ENCODE data around the gene KRTAP10-5. TPM values are rescaled to one million over a fixed set of nuclear protein-coding genes. Genes with fewer than 3 reads are reported as not detected.
"Not testable (repeated sequence)": the region's sequence is repeated elsewhere in the genome, so short reads cannot be mapped to it uniquely, and the experiment has no call there.

Gene KRTAP10-5
- polyA plus RNA-seq, 1 donor (not counting 4 experiments of a cell fraction or from before 2014, with no cell fraction given), result not detected

DNA sequence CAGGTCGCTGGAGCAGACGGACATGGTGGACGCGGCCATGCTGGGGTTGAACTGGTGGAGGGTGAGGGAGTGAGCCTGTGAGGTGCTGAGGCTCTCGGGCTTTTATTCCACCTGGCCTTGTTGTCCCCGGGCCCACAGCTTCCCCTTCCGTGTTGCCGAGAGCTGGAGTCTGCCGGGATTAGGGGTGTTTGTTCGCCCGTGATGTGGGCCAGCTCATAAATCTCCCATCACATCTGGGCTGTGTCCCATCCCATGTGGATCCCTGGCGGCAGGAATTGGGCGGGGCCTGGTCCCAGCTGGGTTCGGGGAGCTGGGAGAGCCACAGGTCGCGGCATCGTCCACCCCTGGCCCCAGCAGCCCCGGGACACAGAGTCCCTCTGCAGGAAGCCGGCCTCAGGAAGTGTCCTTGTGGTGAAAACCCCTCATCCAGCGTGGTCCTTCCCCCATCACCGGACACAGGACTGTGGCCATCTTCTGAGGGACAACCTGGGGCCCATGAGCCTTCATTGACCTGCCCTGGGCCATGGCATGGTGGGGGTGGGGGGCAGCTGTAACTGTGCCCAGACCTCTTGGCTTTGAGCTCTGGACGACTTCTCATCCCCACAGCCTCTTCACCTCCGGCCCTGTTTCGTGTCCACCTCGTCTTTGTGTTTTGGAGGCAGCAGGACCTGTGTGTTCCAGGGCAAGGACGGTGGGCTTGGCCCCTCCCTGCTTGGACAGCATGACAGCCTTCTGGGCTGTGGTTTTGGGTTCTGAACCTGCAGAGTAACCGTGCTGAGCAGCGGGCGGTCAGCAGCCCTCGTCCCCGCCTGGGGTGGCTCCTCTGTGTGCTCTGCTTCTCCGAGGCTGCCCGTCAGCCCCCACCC, 12.3 kb upstream of the KRTAP10-5 start, which contains the start of gene KRTAP10-6:
KRTAP10-6 (minus strand) TSS at position 60 of the 866 bp plus-strand sequence; CDS start at position 39, 21 bp downstream.
- peak within 1 kb of the TSS; percentile 41 for H3K4me2 ChIP-seq (ENCODE audit: control insufficient read depth, extremely low read depth, insufficient read depth, low read depth, low read length)
- H3K4me3 ChIP-seq (ENCODE audit: control insufficient read depth in 2 of 3, extremely low read depth in 1 of 3, insufficient read depth in 2 of 3, low read depth in 1 of 3, low read length in 3 of 3), result no peak within 1 kb of the TSS
- no peaks in the 10 kb centered on the region for H3K79me2 ChIP-seq (ENCODE audit: control insufficient read depth, insufficient read depth, low read length)
- no peaks in the 10 kb centered on the region for H4K20me1 ChIP-seq (ENCODE audit: control insufficient read depth, extremely low read depth, insufficient read depth, low read length)
- H3K27me3 ChIP-seq (ENCODE audit: control insufficient read depth, extremely low read depth, insufficient read depth, low read length), result no peaks in the 10 kb centered on the region
- TF ChIP-seq, protein P1, sequence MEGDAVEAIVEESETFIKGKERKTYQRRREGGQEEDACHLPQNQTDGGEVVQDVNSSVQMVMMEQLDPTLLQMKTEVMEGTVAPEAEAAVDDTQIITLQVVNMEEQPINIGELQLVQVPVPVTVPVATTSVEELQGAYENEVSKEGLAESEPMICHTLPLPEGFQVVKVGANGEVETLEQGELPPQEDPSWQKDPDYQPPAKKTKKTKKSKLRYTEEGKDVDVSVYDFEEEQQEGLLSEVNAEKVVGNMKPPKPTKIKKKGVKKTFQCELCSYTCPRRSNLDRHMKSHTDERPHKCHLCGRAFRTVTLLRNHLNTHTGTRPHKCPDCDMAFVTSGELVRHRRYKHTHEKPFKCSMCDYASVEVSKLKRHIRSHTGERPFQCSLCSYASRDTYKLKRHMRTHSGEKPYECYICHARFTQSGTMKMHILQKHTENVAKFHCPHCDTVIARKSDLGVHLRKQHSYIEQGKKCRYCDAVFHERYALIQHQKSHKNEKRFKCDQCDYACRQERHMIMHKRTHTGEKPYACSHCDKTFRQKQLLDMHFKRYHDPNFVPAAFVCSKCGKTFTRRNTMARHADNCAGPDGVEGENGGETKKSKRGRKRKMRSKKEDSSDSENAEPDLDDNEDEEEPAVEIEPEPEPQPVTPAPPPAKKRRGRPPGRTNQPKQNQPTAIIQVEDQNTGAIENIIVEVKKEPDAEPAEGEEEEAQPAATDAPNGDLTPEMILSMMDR (optimal IDR thresholded peaks at IDR 0.05 in 1 of 3, IDR thresholded peaks at IDR 0.05 in 1 of 3, conservative IDR thresholded peaks at IDR 0.05 in 1 of 3; ENCODE audit: extremely low read depth in 1 of 3, insufficient read depth in 2 of 3, low read length in 3 of 3), result no peak
- no peak for TF ChIP-seq EZH2 (IDR thresholded peaks at IDR 0.05; ENCODE audit: low read length)
- H3K9ac ChIP-seq (ENCODE audit: control insufficient read depth, extremely low read depth, insufficient read depth, low read length), result no peak within 1 kb of the TSS
- H3K9me3 ChIP-seq (ENCODE audit: control insufficient read depth, low read depth, low read length), result no peaks in the 10 kb centered on the region
- FAIRE-seq, result no peak
- dilution Hi-C loops (cut with MboI; ENCODE audit: extremely low pct_ligation_motif_present, low sequenced_read_pairs), result no loop called here
- no peak within 1 kb of the TSS for H3K27ac ChIP-seq (ENCODE audit: control insufficient read depth, insufficient read depth, low read length)
- no peak for DNase-seq (ENCODE audit: low read depth, low spot score)
- peak within 1 kb of the TSS; percentile 12 for H2AFZ ChIP-seq (ENCODE audit: control insufficient read depth, low read length)
- no peaks in the 10 kb centered on the region for H3K9me1 ChIP-seq (ENCODE audit: control insufficient read depth, extremely low read depth, insufficient read depth, low read length)
- H3K36me3 ChIP-seq (ENCODE audit: control insufficient read depth in 2 of 2, extremely low read depth in 1 of 2, insufficient read depth in 2 of 2, low read length in 2 of 2), result no peaks in the 10 kb centered on the region
- H3K4me1 ChIP-seq (ENCODE audit: control insufficient read depth, extremely low read depth, insufficient read depth, low read length), result peaks cover 5% of the 10 kb centered on the region

DNA sequence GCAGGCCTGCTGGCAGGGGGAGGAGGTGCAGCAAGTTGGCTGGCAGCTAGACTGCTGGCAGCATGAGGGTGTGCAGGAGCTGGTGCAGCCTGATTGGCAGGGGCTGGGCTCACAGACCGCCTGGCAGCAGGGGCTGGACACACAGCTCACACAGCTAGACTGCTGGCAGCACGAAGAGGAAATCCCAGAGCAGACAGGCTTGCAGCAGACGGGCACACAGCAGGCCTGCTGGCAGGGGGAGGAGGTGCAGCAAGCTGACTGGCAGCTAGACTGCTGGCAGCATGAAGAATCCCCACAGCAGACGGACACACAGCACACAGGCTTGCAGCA, 11.4 kb upstream of the KRTAP10-5 start:
- H3K4me1 ChIP-seq (ENCODE audit: control insufficient read depth, extremely low read depth, insufficient read depth, low read length); H3K4me3 ChIP-seq (ENCODE audit: control insufficient read depth in 2 of 3, extremely low read depth in 1 of 3, insufficient read depth in 2 of 3, low read depth in 1 of 3, low read length in 3 of 3); H3K9me1 ChIP-seq (ENCODE audit: control insufficient read depth, extremely low read depth, insufficient read depth, low read length); H3K9ac ChIP-seq (ENCODE audit: control insufficient read depth, extremely low read depth, insufficient read depth, low read length); H3K79me2 ChIP-seq (ENCODE audit: control insufficient read depth, insufficient read depth, low read length); H2AFZ ChIP-seq (ENCODE audit: control insufficient read depth, low read length); DNase-seq (ENCODE audit: low read depth, low spot score); H3K9me3 ChIP-seq (ENCODE audit: control insufficient read depth, low read depth, low read length); dilution Hi-C loops (cut with MboI; ENCODE audit: extremely low pct_ligation_motif_present, low sequenced_read_pairs); H4K20me1 ChIP-seq (ENCODE audit: control insufficient read depth, extremely low read depth, insufficient read depth, low read length); H3K36me3 ChIP-seq (ENCODE audit: control insufficient read depth in 2 of 2, extremely low read depth in 1 of 2, insufficient read depth in 2 of 2, low read length in 2 of 2); FAIRE-seq; H3K27ac ChIP-seq (ENCODE audit: control insufficient read depth, insufficient read depth, low read length); H3K27me3 ChIP-seq (ENCODE audit: control insufficient read depth, extremely low read depth, insufficient read depth, low read length); H3K4me2 ChIP-seq (ENCODE audit: control insufficient read depth, extremely low read depth, insufficient read depth, low read depth, low read length): not testable (repeated sequence)

- H3K9ac ChIP-seq (ENCODE audit: control insufficient read depth, extremely low read depth, insufficient read depth, low read length); H3K27ac ChIP-seq (ENCODE audit: control insufficient read depth, insufficient read depth, low read length); H3K4me1 ChIP-seq (ENCODE audit: control insufficient read depth, extremely low read depth, insufficient read depth, low read length); H4K20me1 ChIP-seq (ENCODE audit: control insufficient read depth, extremely low read depth, insufficient read depth, low read length); H3K4me2 ChIP-seq (ENCODE audit: control insufficient read depth, extremely low read depth, insufficient read depth, low read depth, low read length); H2AFZ ChIP-seq (ENCODE audit: control insufficient read depth, low read length); H3K79me2 ChIP-seq (ENCODE audit: control insufficient read depth, insufficient read depth, low read length); dilution Hi-C loops (cut with MboI; ENCODE audit: extremely low pct_ligation_motif_present, low sequenced_read_pairs); FAIRE-seq; DNase-seq (ENCODE audit: low read depth, low spot score); H3K9me1 ChIP-seq (ENCODE audit: control insufficient read depth, extremely low read depth, insufficient read depth, low read length); H3K9me3 ChIP-seq (ENCODE audit: control insufficient read depth, low read depth, low read length); H3K36me3 ChIP-seq (ENCODE audit: control insufficient read depth in 2 of 2, extremely low read depth in 1 of 2, insufficient read depth in 2 of 2, low read length in 2 of 2); H3K27me3 ChIP-seq (ENCODE audit: control insufficient read depth, extremely low read depth, insufficient read depth, low read length); H3K4me3 ChIP-seq (ENCODE audit: control insufficient read depth in 2 of 3, extremely low read depth in 1 of 3, insufficient read depth in 2 of 3, low read depth in 1 of 3, low read length in 3 of 3): not testable (repeated sequence)
Measured at GRCh38 chr21:44590897-44591800, 10.7 kb upstream of the KRTAP10-5 start.
